Upper lobe of left lung (tissue), 4 donors: ENCODE data around the gene GSTT2B.

Experiments
- CTCF ChIP-seq, 6 experiments: fragments of 450-650 bp in 4 of 6; fragments of 200-600 bp in 2 of 6; sonication (generic) in 2 of 6; IDR thresholded peaks; one replicate each; pipeline ENCODE4 v1.5.1; 2016 to 2019; ENCODE audit warnings: antibody characterized with exemption in 6 of 6
- EP300 ChIP-seq, 4 donors: sonication (generic); formaldehyde crosslinking; IDR thresholded peaks; one replicate each; pipeline ENCODE4 v1.5.1; 2017; ENCODE audit warnings: antibody characterized with exemption in 4 of 4, control low read depth in 2 of 4
- POLR2A ChIP-seq, 4 donors: fragments of 450-650 bp; IDR thresholded peaks; one replicate each; pipeline ENCODE4 v1.5.1; 2016 to 2017; ENCODE audit warnings: antibody characterized with exemption in 4 of 4, mild to moderate bottlenecking in 2 of 4
- POLR2AphosphoS5 ChIP-seq, 2 donors: sonication (generic); formaldehyde crosslinking; IDR thresholded peaks; one replicate each; pipeline ENCODE4 v1.5.1; 2017; ENCODE audit warnings: antibody characterized with exemption in 2 of 2

GRCh38 chr22:23938328-23939016, 22.5 kb downstream of the GSTT2B start:
- TF ChIP-seq CTCF (IDR thresholded peaks at IDR 0.05) (no peak), POLR2AphosphoS5 (IDR thresholded peaks at IDR 0.05) (peak; percentile 22 to 77), POLR2A (IDR thresholded peaks at IDR 0.05) (no peak), EP300 (IDR thresholded peaks at IDR 0.05) (peak in 3 of 4 donors; percentile 68 to 86 (median 78))
